ENCODE measurements around the gene ARMH1.

Gene ARMH1

DNA sequence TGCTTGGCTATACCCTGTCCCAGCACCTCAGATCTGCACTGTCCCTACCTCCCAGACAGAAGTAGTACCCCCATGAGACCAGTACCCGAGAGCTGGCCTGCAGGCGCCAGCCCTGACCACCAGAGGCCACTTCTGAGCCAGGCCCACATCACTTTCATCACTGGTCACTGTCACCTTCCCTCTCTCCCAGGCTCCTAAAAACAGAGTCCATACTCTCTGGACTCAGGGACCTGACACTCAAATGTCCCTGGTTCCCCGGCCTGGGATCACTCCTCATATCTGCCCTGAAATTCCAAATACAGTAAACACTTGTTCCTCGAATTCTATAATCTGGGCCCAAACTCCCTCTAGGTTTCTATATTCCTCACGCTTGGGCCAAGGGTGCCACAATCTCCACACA is 18.9 kb upstream of the ARMH1 start:
- no peak overlapping the region for H3K27ac ChIP-seq (ENCODE audit: low read depth, low read length)
- peaks cover 3% of the 10 kb centered on the region for H3K36me3 ChIP-seq (ENCODE audit: control insufficient read depth, low read length)
- H3F3A ChIP-seq (ENCODE audit: control insufficient read depth, insufficient read depth): peaks cover 6% of the 10 kb centered on the region; the same call in 1 of the 2 replicates
- no peaks in the 10 kb centered on the region for H3K79me2 ChIP-seq (ENCODE audit: control insufficient read depth, low read length)
- no peaks in the 10 kb centered on the region for H3K27me3 ChIP-seq (ENCODE audit: control insufficient read depth, low read length)
- TF ChIP-seq, protein P1, sequence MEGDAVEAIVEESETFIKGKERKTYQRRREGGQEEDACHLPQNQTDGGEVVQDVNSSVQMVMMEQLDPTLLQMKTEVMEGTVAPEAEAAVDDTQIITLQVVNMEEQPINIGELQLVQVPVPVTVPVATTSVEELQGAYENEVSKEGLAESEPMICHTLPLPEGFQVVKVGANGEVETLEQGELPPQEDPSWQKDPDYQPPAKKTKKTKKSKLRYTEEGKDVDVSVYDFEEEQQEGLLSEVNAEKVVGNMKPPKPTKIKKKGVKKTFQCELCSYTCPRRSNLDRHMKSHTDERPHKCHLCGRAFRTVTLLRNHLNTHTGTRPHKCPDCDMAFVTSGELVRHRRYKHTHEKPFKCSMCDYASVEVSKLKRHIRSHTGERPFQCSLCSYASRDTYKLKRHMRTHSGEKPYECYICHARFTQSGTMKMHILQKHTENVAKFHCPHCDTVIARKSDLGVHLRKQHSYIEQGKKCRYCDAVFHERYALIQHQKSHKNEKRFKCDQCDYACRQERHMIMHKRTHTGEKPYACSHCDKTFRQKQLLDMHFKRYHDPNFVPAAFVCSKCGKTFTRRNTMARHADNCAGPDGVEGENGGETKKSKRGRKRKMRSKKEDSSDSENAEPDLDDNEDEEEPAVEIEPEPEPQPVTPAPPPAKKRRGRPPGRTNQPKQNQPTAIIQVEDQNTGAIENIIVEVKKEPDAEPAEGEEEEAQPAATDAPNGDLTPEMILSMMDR (IDR thresholded peaks at IDR 0.05; ENCODE audit: low read depth, low read length, poor library complexity, severe bottlenecking): peak; percentile 57
- no peak for TF ChIP-seq EZH2phosphoT487 (IDR thresholded peaks at IDR 0.05; ENCODE audit: borderline replicate concordance, low read length)
- H4K20me1 ChIP-seq (ENCODE audit: control insufficient read depth, insufficient read depth, low read depth, low read length): no peaks in the 10 kb centered on the region
- H3K4me1 ChIP-seq (ENCODE audit: control insufficient read depth, low read length): no peaks in the 10 kb centered on the region
- no peaks in the 10 kb centered on the region for H3K9me3 ChIP-seq (ENCODE audit: control insufficient read depth, insufficient read depth, low read length)
- H3K9me2 ChIP-seq (replicated peaks; ENCODE audit: control insufficient read depth, low read length): no peaks in the 10 kb centered on the region
- no peak overlapping the region for H3K4me2 ChIP-seq (ENCODE audit: low read length)
- H3K4me3 ChIP-seq (ENCODE audit: low read length): no peak overlapping the region

DNA sequence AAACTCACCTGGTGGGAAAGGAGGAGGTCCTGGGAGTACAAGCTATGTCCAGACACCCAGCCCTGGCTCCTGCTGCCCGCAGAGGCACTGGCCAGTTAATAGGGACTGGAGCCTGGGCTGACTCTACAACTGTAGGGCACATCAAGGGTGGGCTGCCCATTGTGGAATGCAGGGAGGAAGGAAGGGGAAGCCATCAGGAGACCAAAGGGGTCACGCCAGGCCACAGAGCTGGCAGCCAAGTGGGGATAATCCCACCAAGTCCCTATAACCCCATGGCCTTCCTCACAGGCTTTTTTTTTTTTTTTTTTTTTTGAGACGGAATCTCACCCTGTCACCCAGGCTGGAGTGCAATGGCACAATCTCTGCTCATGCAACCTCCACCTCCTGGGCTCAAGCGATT is 14.9 kb upstream of the ARMH1 start:
- H3K4me2 ChIP-seq (ENCODE audit: low read length): no peak overlapping the region
- no peaks in the 10 kb centered on the region for H3K4me1 ChIP-seq (ENCODE audit: control insufficient read depth, low read length)
- no peaks in the 10 kb centered on the region for H3K36me3 ChIP-seq (ENCODE audit: control insufficient read depth, low read length)
- H3K27me3 ChIP-seq (ENCODE audit: control insufficient read depth, low read length): no peaks in the 10 kb centered on the region
- H3K27ac ChIP-seq (ENCODE audit: low read depth, low read length): no peak overlapping the region
- no peaks in the 10 kb centered on the region for H4K20me1 ChIP-seq (ENCODE audit: control insufficient read depth, insufficient read depth, low read depth, low read length)
- no peaks in the 10 kb centered on the region for H3F3A ChIP-seq (ENCODE audit: control insufficient read depth, insufficient read depth)
- no peaks in the 10 kb centered on the region for H3K9me3 ChIP-seq (ENCODE audit: control insufficient read depth, insufficient read depth, low read length)
- H3K79me2 ChIP-seq (ENCODE audit: control insufficient read depth, low read length): no peaks in the 10 kb centered on the region
- TF ChIP-seq, protein P1 (IDR thresholded peaks at IDR 0.05; ENCODE audit: low read depth, low read length, poor library complexity, severe bottlenecking): no peak
- no peak for TF ChIP-seq EZH2phosphoT487 (IDR thresholded peaks at IDR 0.05; ENCODE audit: borderline replicate concordance, low read length)
- H3K4me3 ChIP-seq (ENCODE audit: low read length): no peak overlapping the region
- H3K9me2 ChIP-seq (replicated peaks; ENCODE audit: control insufficient read depth, low read length): no peaks in the 10 kb centered on the region

DNA sequence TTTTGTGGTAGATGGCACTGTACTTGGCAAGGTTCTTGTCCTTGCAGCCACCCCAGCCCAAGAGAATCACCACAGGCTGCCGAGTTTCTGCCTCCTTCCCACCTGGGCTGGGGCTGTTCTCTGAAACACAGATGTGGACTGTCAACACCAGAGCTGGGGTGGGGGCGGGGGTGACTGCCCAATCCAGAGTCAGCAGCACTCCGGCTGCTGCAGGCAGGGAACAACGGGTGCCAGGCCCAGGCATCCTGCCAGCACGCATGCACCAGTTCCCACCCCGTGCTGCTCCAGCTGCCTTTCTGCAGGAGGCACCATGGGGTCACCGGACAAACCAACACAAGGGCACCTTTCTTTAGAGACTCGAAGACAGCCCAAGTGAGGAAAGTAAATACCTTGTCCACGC is 14.3 kb upstream of the ARMH1 start:
- Histone ChIP-seq H3K36me3 (ENCODE audit: control insufficient read depth, low read length) (no peaks in the 10 kb centered on the region), H3K9me2 (replicated peaks; ENCODE audit: control insufficient read depth, low read length) (no peaks in the 10 kb centered on the region), H3K27ac (ENCODE audit: low read depth, low read length) (no peak overlapping the region), H3K9me3 (ENCODE audit: control insufficient read depth, insufficient read depth, low read length) (no peaks in the 10 kb centered on the region), H3K79me2 (ENCODE audit: control insufficient read depth, low read length) (no peaks in the 10 kb centered on the region), H3K27me3 (ENCODE audit: control insufficient read depth, low read length) (no peaks in the 10 kb centered on the region), H3K4me3 (ENCODE audit: low read length) (no peak overlapping the region), H3K4me2 (ENCODE audit: low read length) (no peak overlapping the region), H3F3A (ENCODE audit: control insufficient read depth, insufficient read depth) (no peaks in the 10 kb centered on the region), H3K4me1 (ENCODE audit: control insufficient read depth, low read length) (no peaks in the 10 kb centered on the region), H4K20me1 (ENCODE audit: control insufficient read depth, insufficient read depth, low read depth, low read length) (no peaks in the 10 kb centered on the region)
- TF ChIP-seq EZH2phosphoT487 (IDR thresholded peaks at IDR 0.05; ENCODE audit: borderline replicate concordance, low read length): no peak

DNA sequence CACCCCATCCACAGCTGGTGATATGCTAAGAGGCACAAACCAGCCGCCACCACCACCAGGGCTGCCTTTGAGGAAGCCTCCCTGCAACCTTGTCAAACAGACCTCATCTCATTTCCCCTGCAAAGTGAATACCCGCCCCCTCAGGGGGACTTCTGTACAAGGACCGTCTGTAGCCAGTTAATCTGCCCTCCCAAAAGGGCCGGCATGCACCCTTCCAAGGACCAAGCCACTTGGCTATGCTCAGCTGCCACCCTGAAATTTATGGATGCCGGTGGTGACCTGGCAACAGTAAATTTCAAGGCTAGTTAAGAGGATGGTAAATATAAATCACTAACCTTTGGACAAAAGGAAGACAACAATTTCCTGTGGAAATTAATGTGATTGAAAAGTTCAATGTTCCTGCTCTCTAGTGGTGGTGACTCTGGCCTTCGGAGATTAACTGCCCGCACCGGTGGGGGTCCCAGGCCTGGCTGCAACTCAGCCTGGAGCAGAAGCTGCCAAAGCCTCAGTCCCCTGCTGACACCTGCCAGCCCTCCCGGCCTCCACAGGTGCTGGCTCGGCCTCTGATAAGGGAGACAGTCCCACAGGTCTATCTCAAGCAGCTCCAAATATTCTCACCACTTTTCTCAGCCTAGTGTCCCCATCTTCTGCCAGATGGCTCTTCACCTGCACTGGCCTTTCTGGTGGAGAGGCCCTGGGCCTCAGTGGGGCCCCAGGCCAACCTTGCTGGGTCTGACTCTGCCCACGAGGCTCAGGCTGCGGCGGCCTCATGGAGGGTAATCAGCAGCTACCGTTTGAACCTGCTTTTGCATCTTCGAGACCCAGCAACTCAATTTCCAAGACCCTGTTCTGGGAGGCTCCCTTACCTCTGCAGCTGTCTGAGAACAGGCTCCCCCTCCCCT is 12.5 kb upstream of the ARMH1 start:
- H3K79me2 ChIP-seq (ENCODE audit: control insufficient read depth, low read length): no peaks in the 10 kb centered on the region
- H3K9me2 ChIP-seq (replicated peaks; ENCODE audit: control insufficient read depth, low read length): no peaks in the 10 kb centered on the region
- H3K9me3 ChIP-seq (ENCODE audit: control insufficient read depth, insufficient read depth, low read length): no peaks in the 10 kb centered on the region
- no peak overlapping the region for H3K4me3 ChIP-seq (ENCODE audit: low read length)
- no peaks in the 10 kb centered on the region for H3F3A ChIP-seq (ENCODE audit: control insufficient read depth, insufficient read depth)
- no peaks in the 10 kb centered on the region for H3K27me3 ChIP-seq (ENCODE audit: control insufficient read depth, low read length)
- TF ChIP-seq, protein P1 (IDR thresholded peaks at IDR 0.05; ENCODE audit: low read depth, low read length, poor library complexity, severe bottlenecking): no peak
- no peak for TF ChIP-seq EZH2phosphoT487 (IDR thresholded peaks at IDR 0.05; ENCODE audit: borderline replicate concordance, low read length)
- no peak overlapping the region for H3K27ac ChIP-seq (ENCODE audit: low read depth, low read length)
- no peaks in the 10 kb centered on the region for H3K36me3 ChIP-seq (ENCODE audit: control insufficient read depth, low read length)
- H3K4me1 ChIP-seq (ENCODE audit: control insufficient read depth, low read length): no peaks in the 10 kb centered on the region
- H3K4me2 ChIP-seq (ENCODE audit: low read length): no peak overlapping the region
- H4K20me1 ChIP-seq (ENCODE audit: control insufficient read depth, insufficient read depth, low read depth, low read length): no peaks in the 10 kb centered on the region

All from DOHH2 (cell line).